OCI-LY1 (cell line): ENCODE results near the gene PLCG1.

ENCODE experiments used
- EZH2 ChIP-seq: fragments of 200-600 bp; sonication (generic), shearing (Covaris generic); IDR thresholded peaks from 2 replicates; pipeline ENCODE4 v1.8.0; 2017; ENCODE audit warnings: borderline replicate concordance, mixed run types, mild to moderate bottlenecking, antibody characterized with exemption, low read length, moderate library complexity, mixed read lengths
- TF ChIP-seq, protein P1 (sequence below): fragments of 200-600 bp; sonication (generic), shearing (Covaris generic); IDR thresholded peaks from 2 replicates; pipeline ENCODE4 v1.5.1; 2017; ENCODE audit warnings: mild to moderate bottlenecking, antibody characterized with exemption, low read length, moderate library complexity, mixed read lengths

DNA sequence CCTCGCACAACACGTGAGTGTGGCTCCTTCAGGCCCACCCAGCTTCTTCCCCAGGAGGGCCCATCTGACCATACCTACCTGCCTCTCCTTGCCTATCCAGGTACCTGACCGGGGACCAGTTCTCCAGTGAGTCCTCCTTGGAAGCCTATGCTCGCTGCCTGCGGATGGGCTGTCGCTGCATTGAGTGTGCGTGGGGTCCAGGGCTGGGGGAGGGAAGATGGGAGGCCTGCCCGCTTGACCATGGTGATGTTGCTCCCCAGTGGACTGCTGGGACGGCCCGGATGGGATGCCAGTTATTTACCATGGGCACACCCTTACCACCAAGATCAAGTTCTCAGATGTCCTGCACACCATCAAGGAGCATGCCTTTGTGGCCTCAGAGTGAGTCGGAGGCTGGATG, 26.5 kb downstream of the PLCG1 start:
- TF ChIP-seq, protein P1, sequence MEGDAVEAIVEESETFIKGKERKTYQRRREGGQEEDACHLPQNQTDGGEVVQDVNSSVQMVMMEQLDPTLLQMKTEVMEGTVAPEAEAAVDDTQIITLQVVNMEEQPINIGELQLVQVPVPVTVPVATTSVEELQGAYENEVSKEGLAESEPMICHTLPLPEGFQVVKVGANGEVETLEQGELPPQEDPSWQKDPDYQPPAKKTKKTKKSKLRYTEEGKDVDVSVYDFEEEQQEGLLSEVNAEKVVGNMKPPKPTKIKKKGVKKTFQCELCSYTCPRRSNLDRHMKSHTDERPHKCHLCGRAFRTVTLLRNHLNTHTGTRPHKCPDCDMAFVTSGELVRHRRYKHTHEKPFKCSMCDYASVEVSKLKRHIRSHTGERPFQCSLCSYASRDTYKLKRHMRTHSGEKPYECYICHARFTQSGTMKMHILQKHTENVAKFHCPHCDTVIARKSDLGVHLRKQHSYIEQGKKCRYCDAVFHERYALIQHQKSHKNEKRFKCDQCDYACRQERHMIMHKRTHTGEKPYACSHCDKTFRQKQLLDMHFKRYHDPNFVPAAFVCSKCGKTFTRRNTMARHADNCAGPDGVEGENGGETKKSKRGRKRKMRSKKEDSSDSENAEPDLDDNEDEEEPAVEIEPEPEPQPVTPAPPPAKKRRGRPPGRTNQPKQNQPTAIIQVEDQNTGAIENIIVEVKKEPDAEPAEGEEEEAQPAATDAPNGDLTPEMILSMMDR, result no peak
- TF ChIP-seq EZH2, result no peak
